ENCODE measurements around the gene TYW1B. TPM values are rescaled to one million over a fixed set of nuclear protein-coding genes. Genes with fewer than 3 reads are reported as not detected.
"Not testable (repeated sequence)": the region's sequence is repeated elsewhere in the genome, so short reads cannot be mapped to it uniquely, and the experiment has no call there.

Gene TYW1B
- total RNA-seq, 1 donor from 2014 or later, result 5.1 TPM

- Mint-ChIP-seq H3K27me3 (ENCODE audit: low read depth) (no peaks in the 10 kb centered on the region), H3K9me3 (peaks cover 4% of the 10 kb centered on the region), H3K36me3 (peaks cover 22% of the 10 kb centered on the region), H3K4me1 (peaks cover 17% of the 10 kb centered on the region), H3K4me3 (no peak overlapping the region), H3K27ac (peak overlapping the region; percentile 10)
- no peak for DNase-seq (ENCODE audit: low spot score in 2 of 2, unreplicated experiment in 2 of 2)
- TF ChIP-seq, protein P1, sequence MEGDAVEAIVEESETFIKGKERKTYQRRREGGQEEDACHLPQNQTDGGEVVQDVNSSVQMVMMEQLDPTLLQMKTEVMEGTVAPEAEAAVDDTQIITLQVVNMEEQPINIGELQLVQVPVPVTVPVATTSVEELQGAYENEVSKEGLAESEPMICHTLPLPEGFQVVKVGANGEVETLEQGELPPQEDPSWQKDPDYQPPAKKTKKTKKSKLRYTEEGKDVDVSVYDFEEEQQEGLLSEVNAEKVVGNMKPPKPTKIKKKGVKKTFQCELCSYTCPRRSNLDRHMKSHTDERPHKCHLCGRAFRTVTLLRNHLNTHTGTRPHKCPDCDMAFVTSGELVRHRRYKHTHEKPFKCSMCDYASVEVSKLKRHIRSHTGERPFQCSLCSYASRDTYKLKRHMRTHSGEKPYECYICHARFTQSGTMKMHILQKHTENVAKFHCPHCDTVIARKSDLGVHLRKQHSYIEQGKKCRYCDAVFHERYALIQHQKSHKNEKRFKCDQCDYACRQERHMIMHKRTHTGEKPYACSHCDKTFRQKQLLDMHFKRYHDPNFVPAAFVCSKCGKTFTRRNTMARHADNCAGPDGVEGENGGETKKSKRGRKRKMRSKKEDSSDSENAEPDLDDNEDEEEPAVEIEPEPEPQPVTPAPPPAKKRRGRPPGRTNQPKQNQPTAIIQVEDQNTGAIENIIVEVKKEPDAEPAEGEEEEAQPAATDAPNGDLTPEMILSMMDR (IDR thresholded peaks at IDR 0.05; ENCODE audit: unreplicated experiment), result no peak
Observed at GRCh38 chr7:72704894-72705293, 123.1 kb downstream of the TYW1B start.

GRCh38 chr7:72700548-72700947 lies 127.5 kb downstream of the TYW1B start:
- H3K4me3 Mint-ChIP-seq; H3K27ac Mint-ChIP-seq; DNase-seq (ENCODE audit: low spot score in 2 of 2, unreplicated experiment in 2 of 2); H3K27me3 Mint-ChIP-seq (ENCODE audit: low read depth); H3K9me3 Mint-ChIP-seq: not testable (repeated sequence)
- H3K36me3 Mint-ChIP-seq, result peaks cover 18% of the 10 kb centered on the region
- H3K4me1 Mint-ChIP-seq, result peaks cover 23% of the 10 kb centered on the region

GRCh38 chr7:72697066-72697465 lies 130.9 kb downstream of the TYW1B start:
- Mint-ChIP-seq H3K4me1 (peaks cover 31% of the 10 kb centered on the region), H3K27ac (peak overlapping the region; percentile 62), H3K36me3 (peaks cover 18% of the 10 kb centered on the region)
- not testable (repeated sequence) for H3K27me3 Mint-ChIP-seq (ENCODE audit: low read depth); DNase-seq (ENCODE audit: low spot score in 2 of 2, unreplicated experiment in 2 of 2); H3K4me3 Mint-ChIP-seq; H3K9me3 Mint-ChIP-seq

DNA sequence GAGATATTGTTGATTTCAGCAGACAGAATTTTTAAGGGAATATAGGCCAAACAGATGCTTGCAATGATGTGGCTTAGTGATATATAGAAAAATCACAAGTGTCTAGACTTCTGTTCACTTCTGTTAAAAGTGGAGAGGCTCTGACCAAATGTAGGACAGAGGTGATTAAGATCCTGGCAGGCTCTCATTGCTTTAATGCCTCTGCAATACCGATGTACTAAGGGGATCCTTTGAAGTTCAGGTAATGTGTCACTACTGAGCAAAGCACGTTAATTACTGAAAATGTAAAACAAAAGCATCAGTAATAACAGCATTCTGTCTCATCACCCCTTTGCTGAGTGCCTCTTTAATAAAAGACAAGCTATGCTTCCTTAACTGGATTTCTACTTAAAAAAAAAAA lies 131.4 kb downstream of the TYW1B start:
- H3K36me3 Mint-ChIP-seq, result peaks cover 14% of the 10 kb centered on the region
- peaks cover 31% of the 10 kb centered on the region for H3K4me1 Mint-ChIP-seq
- not testable (repeated sequence) for DNase-seq (ENCODE audit: low spot score in 2 of 2, unreplicated experiment in 2 of 2); H3K4me3 Mint-ChIP-seq; H3K9me3 Mint-ChIP-seq; H3K27me3 Mint-ChIP-seq (ENCODE audit: low read depth)
- peak overlapping the region; percentile 21 for H3K27ac Mint-ChIP-seq

- H3K9me3 Mint-ChIP-seq; H3K27ac Mint-ChIP-seq; H3K4me3 Mint-ChIP-seq; DNase-seq (ENCODE audit: low spot score in 2 of 2, unreplicated experiment in 2 of 2); H3K27me3 Mint-ChIP-seq (ENCODE audit: low read depth); H3K36me3 Mint-ChIP-seq: not testable (repeated sequence)
- peaks cover 35% of the 10 kb centered on the region for H3K4me1 Mint-ChIP-seq
Observed at GRCh38 chr7:72695482-72695881, 132.5 kb downstream of the TYW1B start.

GRCh38 chr7:72691442-72691841 lies 136.6 kb downstream of the TYW1B start:
- peaks cover 22% of the 10 kb centered on the region for H3K4me1 Mint-ChIP-seq
- H3K27ac Mint-ChIP-seq, H3K9me3 Mint-ChIP-seq: not testable (repeated sequence)

GRCh38 chr7:72690177-72690576 lies 137.8 kb downstream of the TYW1B start:
- H3K4me3 Mint-ChIP-seq; H3K9me3 Mint-ChIP-seq; DNase-seq (ENCODE audit: low spot score in 2 of 2, unreplicated experiment in 2 of 2); H3K27ac Mint-ChIP-seq: not testable (repeated sequence)
- Mint-ChIP-seq H3K4me1 (peaks cover 16% of the 10 kb centered on the region), H3K27me3 (ENCODE audit: low read depth) (peaks cover 19% of the 10 kb centered on the region), H3K36me3 (peaks cover 12% of the 10 kb centered on the region)

More at GRCh38 chr7:72691442-72691841, 136.6 kb downstream of the TYW1B start:
- H3K36me3 Mint-ChIP-seq; DNase-seq (ENCODE audit: low spot score in 2 of 2, unreplicated experiment in 2 of 2); H3K4me3 Mint-ChIP-seq: not testable (repeated sequence)
- peaks cover 12% of the 10 kb centered on the region for H3K27me3 Mint-ChIP-seq (ENCODE audit: low read depth)

GRCh38 chr7:72689344-72689743 lies 138.7 kb downstream of the TYW1B start:
- not testable (repeated sequence) for DNase-seq (ENCODE audit: low spot score in 2 of 2, unreplicated experiment in 2 of 2); H3K9me3 Mint-ChIP-seq; H3K27ac Mint-ChIP-seq; H3K4me3 Mint-ChIP-seq
- Mint-ChIP-seq H3K4me1 (peaks cover 14% of the 10 kb centered on the region), H3K27me3 (ENCODE audit: low read depth) (peaks cover 19% of the 10 kb centered on the region), H3K36me3 (peaks cover 12% of the 10 kb centered on the region)

DNA sequence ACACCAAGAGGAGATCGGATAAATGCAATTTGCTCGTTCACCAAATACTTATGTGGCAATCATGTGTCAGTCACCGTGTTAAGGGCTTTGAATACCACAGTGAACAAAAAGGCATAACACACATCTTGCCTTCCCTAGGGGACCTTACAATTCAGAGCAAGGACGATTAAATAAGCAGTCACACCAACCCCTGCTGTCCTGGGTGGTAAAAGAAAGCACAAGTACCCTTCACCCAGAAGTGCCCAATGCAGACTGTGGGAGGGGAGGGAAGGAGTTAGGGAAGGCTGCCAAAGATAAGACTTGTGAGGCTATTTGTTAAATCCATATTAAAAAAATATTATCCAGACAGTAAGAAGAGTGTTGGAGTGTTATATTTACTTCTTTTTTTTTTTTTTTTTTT lies 146.8 kb downstream of the TYW1B start:
- DNase-seq (ENCODE audit: low spot score in 2 of 2, unreplicated experiment in 2 of 2); H3K9me3 Mint-ChIP-seq; H3K4me3 Mint-ChIP-seq: not testable (repeated sequence)
- H3K4me1 Mint-ChIP-seq, result peaks cover 38% of the 10 kb centered on the region
- H3K27ac Mint-ChIP-seq, result peak overlapping the region; percentile 61
- H3K27me3 Mint-ChIP-seq (ENCODE audit: low read depth), result peaks cover 31% of the 10 kb centered on the region
- H3K36me3 Mint-ChIP-seq, result peaks cover 13% of the 10 kb centered on the region

GRCh38 chr7:72676880-72677279 lies 151.1 kb downstream of the TYW1B start:
- not testable (repeated sequence) for H3K9me3 Mint-ChIP-seq; H3K27ac Mint-ChIP-seq; DNase-seq (ENCODE audit: low spot score in 2 of 2, unreplicated experiment in 2 of 2); H3K36me3 Mint-ChIP-seq; H3K4me3 Mint-ChIP-seq
- peaks cover 25% of the 10 kb centered on the region for H3K27me3 Mint-ChIP-seq (ENCODE audit: low read depth)
- peaks cover 10% of the 10 kb centered on the region for H3K4me1 Mint-ChIP-seq

- H3K27me3 Mint-ChIP-seq (ENCODE audit: low read depth), result peaks cover 23% of the 10 kb centered on the region
- not testable (repeated sequence) for H3K27ac Mint-ChIP-seq; H3K36me3 Mint-ChIP-seq; H3K4me3 Mint-ChIP-seq; H3K9me3 Mint-ChIP-seq; H3K4me1 Mint-ChIP-seq; DNase-seq (ENCODE audit: low spot score in 2 of 2, unreplicated experiment in 2 of 2)
Observed at GRCh38 chr7:72676086-72676690, 151.8 kb downstream of the TYW1B start.

- peaks cover 21% of the 10 kb centered on the region for H3K27me3 Mint-ChIP-seq (ENCODE audit: low read depth)
- not testable (repeated sequence) for H3K27ac Mint-ChIP-seq; DNase-seq (ENCODE audit: low spot score in 2 of 2, unreplicated experiment in 2 of 2); H3K36me3 Mint-ChIP-seq; H3K9me3 Mint-ChIP-seq; H3K4me3 Mint-ChIP-seq; H3K4me1 Mint-ChIP-seq
Observed at GRCh38 chr7:72675686-72676085, 152.3 kb downstream of the TYW1B start.
